ENCODE data around the gene CIB4.

Gene CIB4

DNA sequence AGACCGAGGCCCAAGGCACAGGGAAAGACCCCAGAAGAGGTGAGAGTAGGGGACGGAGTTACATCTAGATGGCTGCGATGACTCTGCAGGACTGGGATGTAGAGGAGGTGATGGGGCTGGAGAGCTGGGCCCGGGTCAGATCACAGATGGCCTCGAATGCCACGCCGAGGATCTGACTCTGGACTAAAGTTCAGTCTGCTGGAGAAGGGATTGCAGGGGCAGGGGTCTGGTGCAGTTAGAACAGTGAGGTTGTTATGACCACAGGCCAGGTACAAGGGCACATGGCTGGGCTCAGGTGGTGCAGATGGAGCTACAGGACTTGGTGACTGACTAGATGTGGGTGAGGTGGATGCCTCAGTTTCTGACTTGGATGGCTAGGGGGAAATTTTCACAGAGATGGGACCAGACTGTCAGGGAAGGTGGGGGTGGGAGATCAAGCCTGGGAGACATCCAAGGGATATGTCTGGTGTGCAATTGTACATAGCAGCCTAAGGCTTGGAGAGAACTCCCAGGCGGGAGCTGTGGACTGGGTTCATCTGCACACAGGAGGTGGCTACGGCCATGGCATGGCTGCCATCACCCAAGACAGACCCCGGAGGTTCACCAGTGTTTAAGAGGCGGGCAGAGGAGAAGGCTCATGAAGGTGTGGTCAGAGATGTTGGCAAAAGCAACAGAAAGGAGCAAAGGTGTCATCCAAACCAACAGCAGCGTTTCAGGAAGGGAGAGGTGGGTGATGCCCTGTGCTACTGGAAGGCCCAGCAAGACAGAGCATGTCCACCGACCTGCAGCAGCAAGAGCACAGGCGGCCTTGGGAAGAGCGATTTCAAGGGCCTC, 66.9 kb downstream of the CIB4 start:
- H3K18ac ChIP-seq (ENCODE audit: low read depth in 1 of 2, low read length in 2 of 2), result no peak overlapping the region
- H3K4me2 ChIP-seq (ENCODE audit: low read length, poor library complexity, severe bottlenecking), result no peak overlapping the region
- H3K4me3 ChIP-seq (ENCODE audit: insufficient read depth in 1 of 2, low read depth in 1 of 2, low read length in 2 of 2), result no peak overlapping the region
- no peak overlapping the region for H4K8ac ChIP-seq (ENCODE audit: low read length)
- H3K23ac ChIP-seq (ENCODE audit: low read length in 2 of 2), result no peak overlapping the region
- H2BK120ac ChIP-seq (ENCODE audit: low read depth, low read length), result no peak overlapping the region
- no peak overlapping the region for H3K9ac ChIP-seq (ENCODE audit: low read length)
- H2BK5ac ChIP-seq (ENCODE audit: low read depth, low read length, poor library complexity, severe bottlenecking), result no peak overlapping the region
- H2AFZ ChIP-seq (ENCODE audit: low read depth, low read length), result no peak overlapping the region
- H3K27me3 ChIP-seq (ENCODE audit: control insufficient read depth in 1 of 2, insufficient read depth in 1 of 2, low read length in 2 of 2), result peaks cover 79 to 98% of the 10 kb centered on the region in 2 experiments
- peaks cover 3% of the 10 kb centered on the region for H3K9me3 ChIP-seq (ENCODE audit: control insufficient read depth, low read length)
- H3K4ac ChIP-seq (ENCODE audit: low read depth in 1 of 2, low read length in 2 of 2), result no peak overlapping the region
- no peak overlapping the region for H2AK5ac ChIP-seq (ENCODE audit: low read length, severe bottlenecking)
- WGBS, result 87% methylated on average over 15 of the region's 15 CpGs
- no peak overlapping the region for H3K14ac ChIP-seq (ENCODE audit: low read length in 2 of 2)
- H2BK15ac ChIP-seq (ENCODE audit: low read depth, poor library complexity, severe bottlenecking), result no peak overlapping the region
- H4K91ac ChIP-seq (ENCODE audit: low read length), result no peak overlapping the region
- no peaks in the 10 kb centered on the region for H3K36me3 ChIP-seq (ENCODE audit: control insufficient read depth in 1 of 2, insufficient read depth in 2 of 2, low read depth in 1 of 2, low read length in 2 of 2)
- no peak overlapping the region for H2BK12ac ChIP-seq (ENCODE audit: low read length in 2 of 2)
- H3K79me1 ChIP-seq (replicated peaks; ENCODE audit: low read length, poor library complexity, severe bottlenecking), result no peaks in the 10 kb centered on the region
- peaks cover 2% of the 10 kb centered on the region for H3K4me1 ChIP-seq (ENCODE audit: control insufficient read depth, insufficient read depth, low read depth, low read length)
- DNase-seq, result no peak
- H3K27ac ChIP-seq (ENCODE audit: low read length, poor library complexity, severe bottlenecking), result no peak overlapping the region

DNA sequence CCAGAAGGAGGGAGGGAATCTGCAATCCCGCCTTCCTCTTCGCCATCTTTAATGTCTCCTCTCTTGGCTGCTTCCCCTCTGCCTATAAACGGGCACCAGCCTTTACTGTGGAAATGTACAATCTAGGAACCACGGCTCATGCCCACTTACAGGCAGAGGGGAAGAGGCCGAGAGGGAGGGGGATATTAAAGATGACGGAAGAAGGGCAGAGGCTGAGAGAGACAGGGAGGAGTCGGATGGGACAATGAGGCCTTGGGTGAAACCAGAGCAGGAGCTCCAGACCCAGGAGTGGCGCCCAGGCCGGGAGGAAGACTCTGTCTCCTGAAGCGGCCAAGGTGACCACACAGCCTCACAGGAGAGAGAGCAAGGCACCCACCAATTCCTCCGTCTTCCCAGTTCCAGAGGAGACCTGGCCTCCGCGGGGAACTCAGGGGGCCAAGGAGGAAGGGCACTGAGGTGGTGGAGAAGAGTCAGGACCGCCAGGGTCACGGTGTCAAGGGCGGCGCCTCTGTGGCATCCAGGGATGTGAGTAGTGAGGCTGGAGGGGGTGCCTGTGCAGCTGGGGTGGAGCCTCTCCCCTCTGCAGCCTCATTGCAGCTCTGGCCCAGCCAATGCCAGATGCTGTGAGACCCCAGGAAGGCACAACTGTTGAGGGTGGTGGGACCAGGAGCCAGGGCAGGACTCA, 67.8 kb downstream of the CIB4 start:
- Histone ChIP-seq H4K8ac (ENCODE audit: low read length) (no peak overlapping the region), H3K4me3 (ENCODE audit: insufficient read depth in 1 of 2, low read depth in 1 of 2, low read length in 2 of 2) (no peak overlapping the region), H3K14ac (ENCODE audit: low read length in 2 of 2) (no peak overlapping the region), H3K27me3 (ENCODE audit: control insufficient read depth in 1 of 2, insufficient read depth in 1 of 2, low read length in 2 of 2) (peaks cover 75 to 96% of the 10 kb centered on the region in 2 experiments), H3K4ac (ENCODE audit: low read depth in 1 of 2, low read length in 2 of 2) (no peak overlapping the region), H2AFZ (ENCODE audit: low read depth, low read length) (no peak overlapping the region), H2BK5ac (ENCODE audit: low read depth, low read length, poor library complexity, severe bottlenecking) (no peak overlapping the region), H3K79me1 (replicated peaks; ENCODE audit: low read length, poor library complexity, severe bottlenecking) (no peaks in the 10 kb centered on the region), H3K4me1 (ENCODE audit: control insufficient read depth, insufficient read depth, low read depth, low read length) (peaks cover 2% of the 10 kb centered on the region), H4K91ac (ENCODE audit: low read length) (no peak overlapping the region), H2BK12ac (ENCODE audit: low read length in 2 of 2) (no peak overlapping the region), H3K23ac (ENCODE audit: low read length in 2 of 2) (peak overlapping the region in 1 of 2 experiments; percentile 42), H3K9ac (ENCODE audit: low read length) (no peak overlapping the region), H3K18ac (ENCODE audit: low read depth in 1 of 2, low read length in 2 of 2) (no peak overlapping the region), H2BK15ac (ENCODE audit: low read depth, poor library complexity, severe bottlenecking) (no peak overlapping the region), H3K27ac (ENCODE audit: low read length, poor library complexity, severe bottlenecking) (no peak overlapping the region), H3K9me3 (ENCODE audit: control insufficient read depth, low read length) (peaks cover 3% of the 10 kb centered on the region), H3K36me3 (ENCODE audit: control insufficient read depth in 1 of 2, insufficient read depth in 2 of 2, low read depth in 1 of 2, low read length in 2 of 2) (no peaks in the 10 kb centered on the region), H2BK120ac (ENCODE audit: low read depth, low read length) (no peak overlapping the region), H3K4me2 (ENCODE audit: low read length, poor library complexity, severe bottlenecking) (no peak overlapping the region), H2AK5ac (ENCODE audit: low read length, severe bottlenecking) (no peak overlapping the region)
- 91% methylated on average over 15 of the region's 17 CpGs for WGBS
- DNase-seq, result no peak

DNA sequence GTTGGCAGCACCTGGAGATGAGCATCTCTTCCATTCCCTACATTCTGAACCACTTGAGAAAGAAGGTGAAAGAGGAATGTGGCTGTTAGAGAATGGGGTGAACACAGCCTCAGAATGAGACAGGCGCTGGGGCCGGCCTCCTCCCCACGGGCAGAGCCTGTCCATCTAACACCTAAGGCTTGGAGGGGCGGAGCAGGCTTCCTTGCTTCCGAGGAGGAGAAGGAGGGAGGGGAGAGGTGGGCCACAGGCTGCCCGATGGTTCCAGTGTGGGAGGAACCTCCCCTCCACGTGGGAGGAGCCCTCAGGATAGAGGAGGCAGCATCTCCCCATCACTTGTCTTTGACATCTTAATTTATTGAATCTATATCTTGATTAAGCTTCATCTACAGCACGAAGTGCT, 68.6 kb downstream of the CIB4 start:
- 43% methylated on average over 5 of the region's 8 CpGs for WGBS
- H2BK120ac ChIP-seq (ENCODE audit: low read depth, low read length), result no peak overlapping the region
- H3K9me3 ChIP-seq (ENCODE audit: control insufficient read depth, low read length), result peaks cover 3% of the 10 kb centered on the region
- no peak overlapping the region for H3K18ac ChIP-seq (ENCODE audit: low read depth in 1 of 2, low read length in 2 of 2)
- no peak overlapping the region for H3K4me2 ChIP-seq (ENCODE audit: low read length, poor library complexity, severe bottlenecking)
- H3K9ac ChIP-seq (ENCODE audit: low read length), result no peak overlapping the region
- no peaks in the 10 kb centered on the region for H3K79me1 ChIP-seq (replicated peaks; ENCODE audit: low read length, poor library complexity, severe bottlenecking)
- no peak overlapping the region for H2AK5ac ChIP-seq (ENCODE audit: low read length, severe bottlenecking)
- no peaks in the 10 kb centered on the region for H3K36me3 ChIP-seq (ENCODE audit: control insufficient read depth in 1 of 2, insufficient read depth in 2 of 2, low read depth in 1 of 2, low read length in 2 of 2)
- H3K23ac ChIP-seq (ENCODE audit: low read length in 2 of 2), result no peak overlapping the region
- no peak overlapping the region for H3K14ac ChIP-seq (ENCODE audit: low read length in 2 of 2)
- no peak overlapping the region for H3K4ac ChIP-seq (ENCODE audit: low read depth in 1 of 2, low read length in 2 of 2)
- no peak overlapping the region for H3K27ac ChIP-seq (ENCODE audit: low read length, poor library complexity, severe bottlenecking)
- no peak overlapping the region for H3K4me3 ChIP-seq (ENCODE audit: insufficient read depth in 1 of 2, low read depth in 1 of 2, low read length in 2 of 2)
- H4K8ac ChIP-seq (ENCODE audit: low read length), result no peak overlapping the region
- H2AFZ ChIP-seq (ENCODE audit: low read depth, low read length), result no peak overlapping the region
- H3K27me3 ChIP-seq (ENCODE audit: control insufficient read depth in 1 of 2, insufficient read depth in 1 of 2, low read length in 2 of 2), result peaks cover 78 to 97% of the 10 kb centered on the region in 2 experiments
- H2BK5ac ChIP-seq (ENCODE audit: low read depth, low read length, poor library complexity, severe bottlenecking), result no peak overlapping the region
- no peak overlapping the region for H2BK15ac ChIP-seq (ENCODE audit: low read depth, poor library complexity, severe bottlenecking)
- H3K4me1 ChIP-seq (ENCODE audit: control insufficient read depth, insufficient read depth, low read depth, low read length), result peaks cover 2% of the 10 kb centered on the region
- H2BK12ac ChIP-seq (ENCODE audit: low read length in 2 of 2), result no peak overlapping the region
- no peak for DNase-seq
- no peak overlapping the region for H4K91ac ChIP-seq (ENCODE audit: low read length)

DNA sequence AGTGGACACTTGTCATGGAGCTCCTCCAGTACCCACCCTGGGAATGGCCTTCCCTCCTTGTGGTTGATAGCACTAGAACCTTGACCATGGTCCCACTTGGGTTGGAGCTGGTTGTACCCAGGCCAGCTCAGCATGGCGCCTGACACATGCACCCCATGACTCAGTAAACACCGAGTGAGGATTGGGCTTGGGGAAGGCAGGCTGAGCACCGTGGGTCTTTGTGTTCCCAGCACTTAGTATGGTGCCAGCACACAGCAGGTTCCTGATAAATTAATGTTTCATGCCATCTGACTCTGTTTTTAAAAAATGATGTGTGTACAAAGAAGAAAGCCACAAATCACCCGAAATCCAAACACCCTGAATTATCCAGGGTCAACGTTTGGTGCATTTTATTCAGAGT, 69.8 kb downstream of the CIB4 start:
- no peak overlapping the region for H3K18ac ChIP-seq (ENCODE audit: low read depth in 1 of 2, low read length in 2 of 2)
- no peak overlapping the region for H3K27ac ChIP-seq (ENCODE audit: low read length, poor library complexity, severe bottlenecking)
- H3K4ac ChIP-seq (ENCODE audit: low read depth in 1 of 2, low read length in 2 of 2), result no peak overlapping the region
- H3K4me2 ChIP-seq (ENCODE audit: low read length, poor library complexity, severe bottlenecking), result no peak overlapping the region
- no peak overlapping the region for H2BK120ac ChIP-seq (ENCODE audit: low read depth, low read length)
- WGBS, result 60% methylated on average over 3 of the region's 5 CpGs
- H2AFZ ChIP-seq (ENCODE audit: low read depth, low read length), result no peak overlapping the region
- peaks cover 3% of the 10 kb centered on the region for H3K9me3 ChIP-seq (ENCODE audit: control insufficient read depth, low read length)
- H3K9ac ChIP-seq (ENCODE audit: low read length), result no peak overlapping the region
- no peaks in the 10 kb centered on the region for H3K79me1 ChIP-seq (replicated peaks; ENCODE audit: low read length, poor library complexity, severe bottlenecking)
- no peak overlapping the region for H2BK12ac ChIP-seq (ENCODE audit: low read length in 2 of 2)
- H3K27me3 ChIP-seq (ENCODE audit: control insufficient read depth in 1 of 2, insufficient read depth in 1 of 2, low read length in 2 of 2), result peaks cover 75 to 97% of the 10 kb centered on the region in 2 experiments
- no peaks in the 10 kb centered on the region for H3K4me1 ChIP-seq (ENCODE audit: control insufficient read depth, insufficient read depth, low read depth, low read length)
- no peak overlapping the region for H3K4me3 ChIP-seq (ENCODE audit: insufficient read depth in 1 of 2, low read depth in 1 of 2, low read length in 2 of 2)
- H3K23ac ChIP-seq (ENCODE audit: low read length in 2 of 2), result peak overlapping the region in 1 of 2 experiments; percentile 84
- no peak overlapping the region for H2BK5ac ChIP-seq (ENCODE audit: low read depth, low read length, poor library complexity, severe bottlenecking)
- no peak for DNase-seq
- H4K91ac ChIP-seq (ENCODE audit: low read length), result no peak overlapping the region
- no peak overlapping the region for H3K14ac ChIP-seq (ENCODE audit: low read length in 2 of 2)
- no peak overlapping the region for H2AK5ac ChIP-seq (ENCODE audit: low read length, severe bottlenecking)
- no peak overlapping the region for H2BK15ac ChIP-seq (ENCODE audit: low read depth, poor library complexity, severe bottlenecking)
- no peaks in the 10 kb centered on the region for H3K36me3 ChIP-seq (ENCODE audit: control insufficient read depth in 1 of 2, insufficient read depth in 2 of 2, low read depth in 1 of 2, low read length in 2 of 2)
- no peak overlapping the region for H4K8ac ChIP-seq (ENCODE audit: low read length)
